Esophagus squamous epithelium (tissue), 5 donors: ENCODE data around the gene ODF4. TPM values are rescaled to one million over a fixed set of nuclear protein-coding genes. Genes with fewer than 3 reads are reported as not detected.

Experiments
- DNase-seq: peaks from one replicate; lab custom pipeline; 2025; lab: John Stamatoyannopoulos, UW
- H3K27ac ChIP-seq, 4 donors: fragments of 200-600 bp; sonication (generic); one replicate each; pipeline ENCODE4 v1.5.1; 2016 to 2019; ENCODE audit warnings: mild to moderate bottlenecking in 1 of 4
- H3K27me3 ChIP-seq, 4 donors: fragments of 200-600 bp; sonication (generic); 1 replicate in 3 of 4; 2 replicates in 1 of 4; pipeline versions ENCODE4 v1.5.1 to v1.6.0; 2017 to 2021; ENCODE audit warnings: antibody characterized with exemption in 1 of 4
- H3K36me3 ChIP-seq, 3 donors: fragments of 200-600 bp; sonication (generic); one replicate each; pipeline ENCODE4 v1.5.1; 2016 to 2019
- H3K4me1 ChIP-seq, 3 donors: fragments of 200-600 bp; sonication (generic); one replicate each; pipeline ENCODE4 v1.5.1; 2017 to 2019
- H3K4me3 ChIP-seq, 4 donors: fragments of 200-600 bp; sonication (generic); 1 replicate in 3 of 4; 2 replicates in 1 of 4; pipeline ENCODE4 v1.5.1; 2016 to 2019; ENCODE audit warnings: mild to moderate bottlenecking in 2 of 4, moderate library complexity in 1 of 4
- H3K9me3 ChIP-seq, 3 donors: fragments of 200-600 bp; sonication (generic); one replicate each; pipeline ENCODE4 v1.5.1; 2016 to 2019
- POLR2A ChIP-seq, 4 donors: fragments of 450-650 bp; IDR thresholded peaks; one replicate each; pipeline ENCODE4 v1.6.1; 2017; ENCODE audit warnings: antibody characterized with exemption in 4 of 4, mild to moderate bottlenecking in 4 of 4, moderate library complexity in 3 of 4
- WGBS, 2 donors: methylation state at CpG; one replicate each; pipeline ENCODE4 v1.1.5; 2018; 5-methylcytosine and 5-hydroxymethylcytosine counted together
- intact Hi-C: fragments of 100-400 bp; cut with DNase I; formaldehyde crosslinking; loops from one replicate; pipeline ENCODE4 v1.15.0; 2022
- total RNA-seq, 4 donors: library from RNA; depleted of rRNA; stranded (reverse); fragments of >200 nt; gene quantifications; one replicate each; pipeline ENCODE4 v1.1.0, GENCODE V29; 2016
- TF ChIP-seq, protein P1 (sequence below), 6 experiments: fragments of 450-650 bp in 4 of 6; fragments of 200-600 bp in 2 of 6; sonication (generic) in 2 of 6; IDR thresholded peaks; one replicate each; pipeline ENCODE4 v1.5.1; 2016 to 2019; ENCODE audit warnings: antibody characterized with exemption in 6 of 6, mild to moderate bottlenecking in 4 of 6, moderate library complexity in 4 of 6
- donor health status: DM: yes; HTN: yes; CAD: no.

The ODF4 gene
- total RNA-seq, 4 donors from 2014 or later = not detected

DNA sequence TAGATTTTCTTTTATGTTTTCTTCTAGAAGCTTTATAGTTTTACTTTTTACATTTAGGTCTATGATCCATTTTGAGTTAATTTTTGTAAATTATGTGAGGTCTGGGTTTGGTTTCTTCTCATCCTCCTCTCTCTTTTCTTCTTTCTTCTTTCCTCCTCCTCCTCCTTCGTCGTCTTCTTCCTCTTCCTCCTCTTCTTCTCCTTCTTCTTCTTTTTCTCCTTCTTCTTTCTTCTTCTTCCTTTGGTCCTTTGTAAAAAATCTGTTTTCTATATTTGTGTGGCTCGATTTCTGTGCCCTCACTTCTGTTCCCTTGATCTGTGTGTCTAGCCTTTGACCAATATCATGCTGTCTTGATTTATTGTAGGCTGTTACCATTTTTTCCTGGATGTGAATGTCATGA lies 39.4 kb upstream of the ODF4 start:
- no peak overlapping the region for H3K4me3 ChIP-seq
- no peaks in the 10 kb centered on the region for H3K36me3 ChIP-seq
- TF ChIP-seq, protein P1, sequence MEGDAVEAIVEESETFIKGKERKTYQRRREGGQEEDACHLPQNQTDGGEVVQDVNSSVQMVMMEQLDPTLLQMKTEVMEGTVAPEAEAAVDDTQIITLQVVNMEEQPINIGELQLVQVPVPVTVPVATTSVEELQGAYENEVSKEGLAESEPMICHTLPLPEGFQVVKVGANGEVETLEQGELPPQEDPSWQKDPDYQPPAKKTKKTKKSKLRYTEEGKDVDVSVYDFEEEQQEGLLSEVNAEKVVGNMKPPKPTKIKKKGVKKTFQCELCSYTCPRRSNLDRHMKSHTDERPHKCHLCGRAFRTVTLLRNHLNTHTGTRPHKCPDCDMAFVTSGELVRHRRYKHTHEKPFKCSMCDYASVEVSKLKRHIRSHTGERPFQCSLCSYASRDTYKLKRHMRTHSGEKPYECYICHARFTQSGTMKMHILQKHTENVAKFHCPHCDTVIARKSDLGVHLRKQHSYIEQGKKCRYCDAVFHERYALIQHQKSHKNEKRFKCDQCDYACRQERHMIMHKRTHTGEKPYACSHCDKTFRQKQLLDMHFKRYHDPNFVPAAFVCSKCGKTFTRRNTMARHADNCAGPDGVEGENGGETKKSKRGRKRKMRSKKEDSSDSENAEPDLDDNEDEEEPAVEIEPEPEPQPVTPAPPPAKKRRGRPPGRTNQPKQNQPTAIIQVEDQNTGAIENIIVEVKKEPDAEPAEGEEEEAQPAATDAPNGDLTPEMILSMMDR (IDR thresholded peaks at IDR 0.05) = no peak
- TF ChIP-seq POLR2A (IDR thresholded peaks at IDR 0.05) = no peak
- peaks cover 0 to 10% (median 0%) of the 10 kb centered on the region in 3 donors for H3K4me1 ChIP-seq
- no peak overlapping the region for H3K27ac ChIP-seq
- 55 to 58% methylated on average over 3 of the region's 3 CpGs for WGBS, 2 donors
- H3K9me3 ChIP-seq = no peaks in the 10 kb centered on the region
- intact Hi-C loops = no loop called here
- DNase-seq = no peak
- no peaks in the 10 kb centered on the region for H3K27me3 ChIP-seq

DNA sequence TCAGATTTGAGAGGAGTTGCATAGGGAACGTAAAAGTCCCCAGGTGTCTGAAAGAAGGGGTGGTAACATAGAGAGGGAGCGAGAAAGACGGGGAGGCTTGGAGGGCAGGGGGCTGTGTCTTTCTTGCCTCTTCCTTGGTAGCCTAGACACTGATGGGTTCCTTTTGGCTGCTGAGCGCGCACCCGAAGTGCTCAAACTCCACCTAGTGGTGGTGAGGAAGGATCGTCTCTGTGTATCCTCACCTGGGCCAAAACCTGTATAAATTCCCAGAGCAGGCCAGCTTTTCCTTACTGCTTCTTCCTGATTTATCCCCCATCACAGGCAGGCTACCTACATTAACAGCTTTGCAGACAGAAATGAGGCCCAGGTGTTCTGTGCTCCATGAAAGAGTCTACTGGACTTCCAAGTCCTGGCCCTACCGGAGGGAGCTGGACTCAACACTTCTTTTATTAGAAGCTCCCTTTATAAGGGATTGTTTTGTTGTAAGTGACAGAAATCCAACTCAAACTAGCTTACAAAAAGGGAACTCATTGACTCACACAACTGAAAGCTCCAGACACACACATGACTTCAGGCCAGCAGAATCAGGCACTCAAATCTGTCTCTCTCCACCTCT lies 38.9 kb upstream of the ODF4 start:
- Histone ChIP-seq H3K9me3 (no peaks in the 10 kb centered on the region), H3K4me1 (peaks cover 0 to 8% (median 0%) of the 10 kb centered on the region in 3 donors), H3K27me3 (no peaks in the 10 kb centered on the region), H3K27ac (no peak overlapping the region), H3K36me3 (no peaks in the 10 kb centered on the region), H3K4me3 (no peak overlapping the region)
- TF ChIP-seq, protein P1 (IDR thresholded peaks at IDR 0.05) = peak; percentile 79 to 86 (median 82)
- TF ChIP-seq POLR2A (IDR thresholded peaks at IDR 0.05) = no peak
- intact Hi-C loops = no loop called here
- 0 to 24% methylated on average over 3 to 6 of the region's 8 CpGs for WGBS, 2 donors
- DNase-seq = no peak

DNA sequence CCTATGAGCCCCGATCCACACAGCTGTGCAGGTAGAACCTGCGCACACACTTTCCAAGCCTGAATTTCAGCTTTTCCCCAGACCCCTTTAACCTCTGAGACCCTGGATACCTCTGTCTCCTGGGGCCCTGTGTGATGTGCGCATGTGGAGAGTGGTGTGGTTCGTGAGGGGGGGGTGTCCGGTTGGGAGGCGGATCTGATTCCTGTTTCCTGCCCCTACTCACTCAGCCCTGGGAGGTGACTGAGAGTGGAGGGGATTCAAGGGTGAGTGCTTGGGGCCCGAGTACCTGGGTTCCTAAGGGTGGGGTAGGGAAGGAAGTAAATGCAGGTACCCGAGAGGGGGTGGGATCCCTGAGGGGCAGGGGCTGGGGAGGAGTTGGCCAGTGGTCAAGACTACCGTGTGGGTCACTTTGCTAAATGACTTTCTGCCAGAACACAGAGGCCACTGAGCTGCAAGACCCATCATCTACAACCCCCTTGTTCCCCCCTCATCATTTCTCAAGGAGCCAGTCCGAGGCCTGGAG lies 29.0 kb upstream of the ODF4 start:
- DNase-seq = no peak
- H3K27ac ChIP-seq = peak overlapping the region; percentile 39 to 79 (median 64)
- peaks cover 0 to 55% (median 3%) of the 10 kb centered on the region in 4 donors for H3K27me3 ChIP-seq
- no peaks in the 10 kb centered on the region for H3K9me3 ChIP-seq
- H3K4me3 ChIP-seq = peak overlapping the region; percentile 3 to 54 (median 31)
- intact Hi-C loops = no loop called here
- TF ChIP-seq, protein P1 (IDR thresholded peaks at IDR 0.05) = no peak
- TF ChIP-seq POLR2A (IDR thresholded peaks at IDR 0.05) = no peak
- H3K36me3 ChIP-seq = no peaks in the 10 kb centered on the region
- peaks cover 8 to 20% (median 8%) of the 10 kb centered on the region in 3 donors for H3K4me1 ChIP-seq
- WGBS, 2 donors = 52 to 56% methylated on average over 6 to 10 of the region's 10 CpGs

DNA sequence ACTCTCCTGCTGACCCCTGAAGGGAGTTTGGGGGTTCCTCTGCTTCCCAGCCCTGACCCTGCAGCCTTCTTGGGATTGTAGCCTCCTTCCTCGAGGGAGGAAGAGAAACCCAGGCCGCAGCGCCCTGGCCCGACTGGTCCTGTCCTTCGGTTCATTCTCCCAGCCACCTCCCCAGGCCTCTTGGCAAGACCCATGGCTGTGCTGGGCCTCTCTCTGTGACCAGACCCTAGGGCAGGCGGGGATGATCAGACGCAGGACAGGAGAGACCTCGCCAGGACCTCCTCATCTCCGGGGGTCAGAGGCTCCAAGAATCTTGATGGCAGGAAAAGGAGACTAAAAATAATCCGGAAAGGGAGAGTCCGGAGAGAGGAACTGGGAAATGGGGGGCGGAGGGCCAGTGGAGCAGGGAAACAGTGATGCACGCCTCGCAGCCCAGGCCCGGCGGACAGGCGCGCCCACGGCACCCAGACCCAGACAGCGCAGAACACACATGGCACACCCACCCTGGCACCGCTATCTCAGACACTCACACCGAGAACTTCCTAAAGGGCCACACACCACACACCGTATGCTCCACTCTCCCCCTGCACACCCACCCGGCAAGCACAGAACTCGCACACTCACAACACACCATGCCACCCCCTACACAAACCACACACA lies 28.4 kb upstream of the ODF4 start:
- H3K36me3 ChIP-seq = no peaks in the 10 kb centered on the region
- 85 to 88% methylated on average over 12 to 22 of the region's 25 CpGs for WGBS, 2 donors
- no peak for DNase-seq
- no peaks in the 10 kb centered on the region for H3K9me3 ChIP-seq
- TF ChIP-seq, protein P1 (IDR thresholded peaks at IDR 0.05) = no peak
- TF ChIP-seq POLR2A (IDR thresholded peaks at IDR 0.05) = no peak
- H3K27ac ChIP-seq = peak overlapping the region; percentile 15 to 79 (median 64)
- intact Hi-C loops = no loop called here
- H3K27me3 ChIP-seq = peaks cover 0 to 61% (median 3%) of the 10 kb centered on the region in 4 donors
- peak overlapping the region in 3 of 4 donors; percentile 27 to 54 (median 35) for H3K4me3 ChIP-seq
- peaks cover 8 to 23% (median 9%) of the 10 kb centered on the region in 3 donors for H3K4me1 ChIP-seq

DNA sequence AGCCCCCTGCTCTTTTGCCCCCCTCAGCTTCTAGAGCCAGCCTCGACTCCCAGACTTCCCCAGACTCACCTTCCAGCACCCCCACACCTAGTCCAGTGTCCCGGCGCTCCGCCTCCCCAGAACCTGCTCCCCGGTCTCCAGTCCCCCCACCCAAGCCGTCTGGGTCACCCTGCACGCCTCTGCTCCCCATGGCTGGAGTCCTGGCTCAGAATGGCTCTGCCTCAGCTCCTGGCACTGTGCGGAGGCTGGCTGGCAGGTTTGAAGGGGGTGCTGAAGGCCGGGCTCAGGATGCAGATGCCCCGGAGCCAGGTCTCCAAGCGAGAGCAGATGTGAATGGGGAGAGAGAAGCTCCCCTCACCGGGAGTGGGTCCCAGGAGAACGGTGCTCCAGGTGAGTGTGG lies 27.4 kb upstream of the ODF4 start:
- intact Hi-C loops = no loop called here
- H3K27me3 ChIP-seq = peaks cover 0 to 70% (median 3%) of the 10 kb centered on the region in 4 donors

More for the DNA sequence above, 27.4 kb upstream of the ODF4 start:
- no peak overlapping the region for H3K27ac ChIP-seq
- peak overlapping the region in 1 of 4 donors; percentile 54 for H3K4me3 ChIP-seq
- DNase-seq = no peak
- H3K36me3 ChIP-seq = no peaks in the 10 kb centered on the region
- TF ChIP-seq, protein P1 (IDR thresholded peaks at IDR 0.05) = no peak
- TF ChIP-seq POLR2A (IDR thresholded peaks at IDR 0.05) = no peak
- H3K9me3 ChIP-seq = no peaks in the 10 kb centered on the region
- peaks cover 8 to 23% (median 9%) of the 10 kb centered on the region in 3 donors for H3K4me1 ChIP-seq
- 52 to 54% methylated on average over 4 to 7 of the region's 13 CpGs for WGBS, 2 donors
